CD4-positive, alpha-beta memory T cell (primary cell): Measurements from ENCODE around the gene CLEC10A. TPM values are rescaled to one million over a fixed set of nuclear protein-coding genes. Genes with fewer than 3 reads are reported as not detected.

Experiments
- CTCF ChIA-PET: fragments of 350-600 bp; sonication (Branson Sonifier 250); formaldehyde crosslinking; loops from one replicate; lab custom pipeline; 2021; ENCODE audit warnings: inconsistent platforms; ENCODE audit not compliant: partially characterized antibody; lab: Charles Lee
- POLR2A ChIA-PET: fragments of 350-600 bp; sonication (Branson Sonifier 250); formaldehyde crosslinking; loops from one replicate; lab custom pipeline; 2021; ENCODE audit not compliant: partially characterized antibody; lab: Charles Lee
- DNase-seq, 5 donors: peaks; one replicate each; pipeline versions ENCODE4 v3.0.0 to v3.0.0-alpha.2; 2020 to 2022; ENCODE audit warnings: mixed read lengths in 1 of 5
- H3K27ac ChIP-seq: one replicate; pipeline ENCODE4 v1.7.0; 2013; ENCODE audit warnings: low read depth, low read length
- H3K27me3 ChIP-seq: 2 replicates; pipeline ENCODE4 v1.7.0; 2013; ENCODE audit warnings: mild to moderate bottlenecking, low read length, moderate library complexity; ENCODE audit not compliant: insufficient read depth
- H3K36me3 ChIP-seq: 2 replicates; pipeline ENCODE4 v1.7.0; 2013; ENCODE audit warnings: mild to moderate bottlenecking, low read length, moderate library complexity; ENCODE audit not compliant: insufficient read depth
- H3K4me1 ChIP-seq: 2 replicates; pipeline ENCODE4 v1.7.0; 2013; ENCODE audit warnings: mild to moderate bottlenecking, low read length, moderate library complexity; ENCODE audit not compliant: insufficient read depth
- H3K4me3 ChIP-seq, 2 donors: one replicate each; pipeline ENCODE4 v1.7.0; 2013; ENCODE audit warnings: low read length in 2 of 2, mild to moderate bottlenecking in 1 of 2
- H3K9me3 ChIP-seq, 2 donors: one replicate each; pipeline ENCODE4 v1.7.0; 2013; ENCODE audit warnings: low read length in 2 of 2, control low read depth in 1 of 2; ENCODE audit not compliant: control insufficient read depth in 1 of 2
- H3K27ac Mint-ChIP-seq, 7 donors: one replicate each; pipeline ENCODE4 v1.8.0; 2020 to 2021; ENCODE audit warnings: mixed read lengths in 7 of 7, mild to moderate bottlenecking in 6 of 7, inconsistent platforms in 3 of 7, moderate library complexity in 3 of 7
- H3K27me3 Mint-ChIP-seq, 2 donors: one replicate each; pipeline ENCODE4 v1.8.0; 2020 to 2021; ENCODE audit warnings: mixed read lengths in 2 of 2
- H3K36me3 Mint-ChIP-seq, 2 donors: one replicate each; pipeline ENCODE4 v1.8.0; 2020 to 2021; ENCODE audit warnings: mixed read lengths in 2 of 2, inconsistent platforms in 1 of 2, mild to moderate bottlenecking in 1 of 2
- H3K4me1 Mint-ChIP-seq, 4 donors: one replicate each; pipeline ENCODE4 v1.8.0; 2020 to 2021; ENCODE audit warnings: mixed read lengths in 4 of 4, mild to moderate bottlenecking in 1 of 4
- H3K4me3 Mint-ChIP-seq, 8 donors: one replicate each; pipeline ENCODE4 v1.8.0; 2020 to 2021; ENCODE audit warnings: mixed read lengths in 8 of 8, mild to moderate bottlenecking in 7 of 8, moderate library complexity in 6 of 8, inconsistent platforms in 3 of 8
- H3K9me3 Mint-ChIP-seq, 8 donors: one replicate each; pipeline ENCODE4 v1.8.0; 2020 to 2021; ENCODE audit warnings: mixed read lengths in 8 of 8, mild to moderate bottlenecking in 5 of 8, inconsistent platforms in 3 of 8, moderate library complexity in 1 of 8
- intact Hi-C: fragments of 100-400 bp; cut with micrococcal nuclease; formaldehyde crosslinking; loops from one replicate; pipeline ENCODE4 v1.15.1; 2023
- polyA plus RNA-seq, 2 donors: library from polyadenylated mRNA; unstranded; fragments of 300-500 nt; fragmentation: Illumina TruSeq; gene quantifications; one replicate each; pipeline ENCODE4 v1.2.3, GENCODE V29; 2021
- total RNA-seq, 2 experiments: library from RNA; stranded (reverse); gene quantifications; one replicate each; pipeline ENCODE4 v1.2.3, GENCODE V29; 2021

CLEC10A gene
- total and polyA plus RNA-seq, 4 experiments from 2014 or later, result 1.4 TPM; not detected in 2

GRCh38 chr17:7112510-7113108 lies 32.6 kb upstream of the CLEC10A start:
- peaks cover 1 to 10% of the 10 kb centered on the region in 2 donors for H3K27me3 Mint-ChIP-seq
- Histone ChIP-seq H3K4me1 (peaks cover 6% of the 10 kb centered on the region), H3K27ac (no peak overlapping the region), H3K36me3 (no peaks in the 10 kb centered on the region), H3K27me3 (no peaks in the 10 kb centered on the region), H3K9me3 (no peaks in the 10 kb centered on the region), H3K4me3 (no peak overlapping the region)
- no peak overlapping the region for H3K4me3 Mint-ChIP-seq
- peaks cover 0 to 4% (median 0%) of the 10 kb centered on the region in 8 donors for H3K9me3 Mint-ChIP-seq
- ChIA-PET CTCF (no interaction called here), POLR2A (no interaction called here)
- intact Hi-C loops, result no loop called here
- H3K4me1 Mint-ChIP-seq, result peaks cover 6 to 18% (median 8%) of the 10 kb centered on the region in 4 donors
- H3K27ac Mint-ChIP-seq, result peak overlapping the region in 1 of 7 donors; percentile 19
- DNase-seq, result no peak
- H3K36me3 Mint-ChIP-seq, result no peaks in the 10 kb centered on the region

- Histone ChIP-seq H3K36me3 (no peaks in the 10 kb centered on the region), H3K27me3 (no peaks in the 10 kb centered on the region), H3K9me3 (no peaks in the 10 kb centered on the region), H3K27ac (no peak overlapping the region), H3K4me1 (peaks cover 6% of the 10 kb centered on the region), H3K4me3 (no peak overlapping the region)
- peaks cover 0 to 4% (median 0%) of the 10 kb centered on the region in 8 donors for H3K9me3 Mint-ChIP-seq
- H3K4me3 Mint-ChIP-seq, result no peak overlapping the region
- peaks cover 7 to 18% (median 8%) of the 10 kb centered on the region in 4 donors for H3K4me1 Mint-ChIP-seq
- no peaks in the 10 kb centered on the region for H3K36me3 Mint-ChIP-seq
- no peak for DNase-seq
- H3K27ac Mint-ChIP-seq, result peak overlapping the region in 2 of 7 donors; percentile 19 to 31
- ChIA-PET CTCF (no interaction called here), POLR2A (no interaction called here)
- H3K27me3 Mint-ChIP-seq, result peaks cover 3 to 8% of the 10 kb centered on the region in 2 donors
- intact Hi-C loops, result no loop called here
Measured at GRCh38 chr17:7111784-7112509, 31.9 kb upstream of the CLEC10A start.

- ChIA-PET POLR2A (no interaction called here), CTCF (interaction anchor here (0.6 to 0.9 kb wide), 2 partner anchors 65 to 1609 kb away, joined by 3 read pairs; no protein-coding TSS in a partner anchor)
- no peak overlapping the region for H3K27ac Mint-ChIP-seq
- H3K4me3 Mint-ChIP-seq, result no peak overlapping the region
- peaks cover 3 to 8% of the 10 kb centered on the region in 2 donors for H3K27me3 Mint-ChIP-seq
- H3K4me1 ChIP-seq, result peaks cover 6% of the 10 kb centered on the region
- no peak overlapping the region for H3K4me3 ChIP-seq
- intact Hi-C loops, result no loop called here
- H3K9me3 Mint-ChIP-seq, result peaks cover 0 to 4% (median 0%) of the 10 kb centered on the region in 8 donors
- DNase-seq, result no peak
- H3K9me3 ChIP-seq, result no peaks in the 10 kb centered on the region
- peaks cover 7 to 18% (median 8%) of the 10 kb centered on the region in 4 donors for H3K4me1 Mint-ChIP-seq
- no peaks in the 10 kb centered on the region for H3K36me3 ChIP-seq
- H3K27me3 ChIP-seq, result no peaks in the 10 kb centered on the region
- no peaks in the 10 kb centered on the region for H3K36me3 Mint-ChIP-seq
- no peak overlapping the region for H3K27ac ChIP-seq
Measured at GRCh38 chr17:7110617-7111306, 30.7 kb upstream of the CLEC10A start.

- H3K4me1 ChIP-seq, result peaks cover 6% of the 10 kb centered on the region
- peaks cover 4 to 8% of the 10 kb centered on the region in 2 donors for H3K27me3 Mint-ChIP-seq
- peaks cover 7 to 18% (median 8%) of the 10 kb centered on the region in 4 donors for H3K4me1 Mint-ChIP-seq
- DNase-seq, result no peak
- H3K36me3 ChIP-seq, result no peaks in the 10 kb centered on the region
- ChIA-PET POLR2A (no interaction called here), CTCF (interaction anchor here (0.6 to 0.9 kb wide), 2 partner anchors 64 to 1610 kb away, joined by 3 read pairs; no protein-coding TSS in a partner anchor)
- peaks cover 0 to 4% (median 0%) of the 10 kb centered on the region in 8 donors for H3K9me3 Mint-ChIP-seq
- intact Hi-C loops, result no loop called here
- H3K4me3 ChIP-seq, result no peak overlapping the region
- H3K27me3 ChIP-seq, result no peaks in the 10 kb centered on the region
- H3K9me3 ChIP-seq, result no peaks in the 10 kb centered on the region
- H3K27ac Mint-ChIP-seq, result peak overlapping the region in 1 of 7 donors; percentile 53
- H3K4me3 Mint-ChIP-seq, result peak overlapping the region in 1 of 8 donors; percentile 12
- no peaks in the 10 kb centered on the region for H3K36me3 Mint-ChIP-seq
- no peak overlapping the region for H3K27ac ChIP-seq
Measured at GRCh38 chr17:7109461-7110322, 29.6 kb upstream of the CLEC10A start.

GRCh38 chr17:7108981-7109380 lies 28.9 kb upstream of the CLEC10A start:
- POLR2A ChIA-PET, result no interaction called here
- Histone ChIP-seq H3K36me3 (no peaks in the 10 kb centered on the region), H3K27ac (no peak overlapping the region), H3K4me1 (peaks cover 6% of the 10 kb centered on the region), H3K9me3 (no peaks in the 10 kb centered on the region), H3K27me3 (no peaks in the 10 kb centered on the region), H3K4me3 (no peak overlapping the region)
- Mint-ChIP-seq H3K27me3 (peaks cover 4 to 8% of the 10 kb centered on the region in 2 donors), H3K4me1 (peaks cover 7 to 18% (median 8%) of the 10 kb centered on the region in 4 donors), H3K27ac (no peak overlapping the region), H3K36me3 (no peaks in the 10 kb centered on the region), H3K9me3 (peaks cover 0 to 4% (median 0%) of the 10 kb centered on the region in 8 donors), H3K4me3 (no peak overlapping the region)
- CTCF ChIA-PET, result no interaction called here
- DNase-seq, result no peak
- intact Hi-C loops, result no loop called here

- no peak for DNase-seq
- Mint-ChIP-seq H3K4me3 (no peak overlapping the region), H3K4me1 (peaks cover 7 to 18% (median 8%) of the 10 kb centered on the region in 4 donors), H3K9me3 (peaks cover 0 to 4% (median 0%) of the 10 kb centered on the region in 8 donors), H3K36me3 (no peaks in the 10 kb centered on the region), H3K27me3 (peaks cover 4 to 8% of the 10 kb centered on the region in 2 donors), H3K27ac (no peak overlapping the region)
- ChIA-PET CTCF (no interaction called here), POLR2A (no interaction called here)
- no peak overlapping the region for H3K4me3 ChIP-seq
- no peaks in the 10 kb centered on the region for H3K36me3 ChIP-seq
- no peak overlapping the region for H3K27ac ChIP-seq
- intact Hi-C loops, result no loop called here
- peaks cover 6% of the 10 kb centered on the region for H3K4me1 ChIP-seq
- no peaks in the 10 kb centered on the region for H3K9me3 ChIP-seq
- H3K27me3 ChIP-seq, result no peaks in the 10 kb centered on the region
Measured at GRCh38 chr17:7108560-7108925, 28.5 kb upstream of the CLEC10A start.
